ENCODE measurements around the gene DBN1. TPM values are rescaled to one million over a fixed set of nuclear protein-coding genes. Genes with fewer than 3 reads are reported as not detected.

Gene DBN1
- total and polyA plus RNA-seq, 12 donors: 5.1 to 47.1 (median 12.6) TPM

DNA sequence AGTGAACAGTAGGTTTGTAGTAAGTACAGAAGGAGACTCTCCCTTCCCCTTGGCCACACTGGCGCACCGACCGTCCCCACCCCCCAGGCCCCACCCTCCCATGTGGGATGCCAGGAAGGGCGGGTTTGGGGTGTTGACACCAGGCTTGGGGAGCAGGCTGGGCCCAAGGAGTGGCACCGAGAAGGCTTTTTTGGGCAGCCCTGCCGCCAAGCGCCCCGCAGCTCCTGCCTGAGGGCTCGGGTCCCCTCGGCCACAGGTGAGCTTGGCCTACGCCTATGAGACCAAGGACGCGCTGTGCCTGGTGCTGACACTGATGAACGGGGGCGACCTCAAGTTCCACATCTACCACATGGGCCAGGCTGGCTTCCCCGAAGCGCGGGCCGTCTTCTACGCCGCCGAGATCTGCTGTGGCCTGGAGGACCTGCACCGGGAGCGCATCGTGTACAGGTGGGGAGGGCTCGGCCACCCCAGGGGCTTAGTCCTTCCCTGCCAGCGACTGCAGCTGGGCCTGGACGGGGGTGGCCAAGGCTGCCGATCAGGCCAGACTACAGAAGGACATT is 39.7 kb downstream of the DBN1 start:
- Histone ChIP-seq H3K36me3 (replicated peaks in 1 of 2) (peaks cover 0 to 45% of the 10 kb centered on the region in 2 donors), H3K4me3 (no peak overlapping the region), H3K27ac (no peak overlapping the region), H3K27me3 (no peaks in the 10 kb centered on the region), H3K4me1 (replicated peaks in 1 of 2) (peaks cover 0 to 10% of the 10 kb centered on the region in 2 donors), H3K9me3 (replicated peaks in 1 of 3) (no peaks in the 10 kb centered on the region)
- 79 to 94% (median 92%) methylated on average over 4 to 29 of the region's 29 CpGs for WGBS, 4 donors
- peak in 1 of 7 donors; percentile 19 for DNase-seq
- TF ChIP-seq CTCF (IDR thresholded peaks at IDR 0.05) (no peak), POLR2A (IDR thresholded peaks at IDR 0.05) (no peak)
- intact Hi-C loops (cut with DNase I): no loop called here

GRCh38 chr5:177432839-177433657 is 40.4 kb downstream of the DBN1 start:
- H3K27ac ChIP-seq: no peak overlapping the region
- intact Hi-C loops (cut with DNase I): no loop called here
- H3K27me3 ChIP-seq: no peaks in the 10 kb centered on the region
- no peak overlapping the region for H3K4me3 ChIP-seq
- DNase-seq: no peak
- peaks cover 0 to 45% of the 10 kb centered on the region in 2 donors for H3K36me3 ChIP-seq (replicated peaks in 1 of 2)
- TF ChIP-seq CTCF (IDR thresholded peaks at IDR 0.05): no peak
- no peak for TF ChIP-seq POLR2A (IDR thresholded peaks at IDR 0.05)
- H3K9me3 ChIP-seq (replicated peaks in 1 of 3): no peaks in the 10 kb centered on the region
- WGBS, 4 donors: 94 to 96% (median 95%) methylated on average over 8 to 25 of the region's 25 CpGs
- H3K4me1 ChIP-seq (replicated peaks in 1 of 2): peaks cover 0 to 17% of the 10 kb centered on the region in 2 donors

DNA sequence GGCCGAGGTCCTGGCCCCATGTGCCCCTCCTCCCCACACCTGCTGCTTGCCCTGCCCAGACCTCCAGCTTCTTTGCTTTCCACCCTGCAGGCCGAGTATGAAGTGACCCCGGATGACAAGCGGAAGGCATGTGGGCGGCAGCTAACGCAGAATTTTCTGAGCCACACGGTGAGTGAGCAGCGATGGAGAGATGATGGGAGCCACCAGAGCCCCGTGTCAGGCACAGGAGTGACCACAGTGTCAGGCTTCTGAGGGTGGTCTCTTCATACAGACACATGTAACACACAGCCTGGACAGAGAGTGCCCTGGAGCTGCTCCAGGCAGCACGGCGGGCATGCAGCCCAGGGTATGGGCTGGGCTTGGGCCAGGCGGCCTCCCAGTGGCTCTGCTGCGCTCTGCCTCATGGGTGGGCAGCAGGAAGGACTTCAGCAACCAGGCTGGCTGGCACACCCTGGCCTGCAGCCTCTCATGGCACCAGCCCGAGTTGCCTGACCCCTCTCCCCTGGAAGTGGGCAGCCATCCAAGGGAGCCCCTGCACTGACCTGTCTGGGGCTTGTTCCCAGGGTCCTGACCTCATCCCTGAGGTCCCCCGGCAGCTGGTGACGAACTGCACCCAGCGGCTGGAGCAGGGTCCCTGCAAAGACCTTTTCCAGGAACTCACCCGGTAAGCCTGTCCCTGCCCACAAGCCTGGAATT is 41.1 kb downstream of the DBN1 start:
- H3K4me3 ChIP-seq: no peak overlapping the region
- WGBS, 4 donors: 77 to 86% (median 84%) methylated on average over 13 to 18 of the region's 18 CpGs
- peaks cover 4 to 25% of the 10 kb centered on the region in 2 donors for H3K4me1 ChIP-seq (replicated peaks in 1 of 2)
- intact Hi-C loops (cut with DNase I): no loop called here
- H3K27ac ChIP-seq: no peak overlapping the region
- DNase-seq: peak in 1 of 7 donors; percentile 30
- H3K36me3 ChIP-seq (replicated peaks in 1 of 2): peaks cover 0 to 45% of the 10 kb centered on the region in 2 donors
- TF ChIP-seq CTCF (IDR thresholded peaks at IDR 0.05) (no peak), POLR2A (IDR thresholded peaks at IDR 0.05) (no peak)
- H3K27me3 ChIP-seq: no peaks in the 10 kb centered on the region
- H3K9me3 ChIP-seq (replicated peaks in 1 of 3): no peaks in the 10 kb centered on the region

All from adrenal gland (tissue), 12 donors.